ENCODE data around the gene ROCK2.

The ROCK2 gene

GRCh38 chr2:11175293-11175795, 169.1 kb downstream of the ROCK2 start:
- TF ChIP-seq CTCF (conservative IDR thresholded peaks at IDR 0.05; ENCODE audit: low read length) = no peak
- TF ChIP-seq EZH2phosphoT487 (IDR thresholded peaks at IDR 0.05; ENCODE audit: borderline replicate concordance) = no peak
- Histone ChIP-seq H3K9me3 (ENCODE audit: insufficient read depth, low read depth, low read length) (no peaks in the 10 kb centered on the region), H4K20me1 (ENCODE audit: insufficient read depth, low read length, poor library complexity, severe bottlenecking) (no peaks in the 10 kb centered on the region), H3K4me3 (ENCODE audit: low read length, poor library complexity, severe bottlenecking) (peak overlapping the region; percentile 5), H3F3A (ENCODE audit: low read depth) (0 out of 2 replicates have a peak, but pooled peaks cover 4% of the 10 kb centered on the region), H3K4me1 (ENCODE audit: insufficient read depth, low read length, poor library complexity, severe bottlenecking) (peaks cover 14% of the 10 kb centered on the region), H3K36me3 (ENCODE audit: insufficient read depth, low read length) (no peaks in the 10 kb centered on the region), H3K79me2 (ENCODE audit: insufficient read depth, low read length) (no peaks in the 10 kb centered on the region), H3K9ac (ENCODE audit: low read depth, low read length, poor library complexity, severe bottlenecking) (no peak overlapping the region), H2AFZ (ENCODE audit: low read length) (no peak overlapping the region), H3K9me2 (replicated peaks; ENCODE audit: low read depth, low read length) (no peaks in the 10 kb centered on the region), H3K4me2 (ENCODE audit: low read depth, low read length, poor library complexity, severe bottlenecking) (peak overlapping the region; percentile 55), H3K27me3 (ENCODE audit: insufficient read depth, low read length, poor library complexity, severe bottlenecking) (no peaks in the 10 kb centered on the region)

GRCh38 chr2:11174222-11174621, 170.2 kb downstream of the ROCK2 start:
- Histone ChIP-seq H3K9me3 (ENCODE audit: insufficient read depth, low read depth, low read length) (no peaks in the 10 kb centered on the region), H3K4me3 (ENCODE audit: low read length, poor library complexity, severe bottlenecking) (no peak overlapping the region), H3K9ac (ENCODE audit: low read depth, low read length, poor library complexity, severe bottlenecking) (no peak overlapping the region), H3F3A (ENCODE audit: low read depth) (0 out of 2 replicates have a peak, but pooled peaks cover 4% of the 10 kb centered on the region), H3K36me3 (ENCODE audit: insufficient read depth, low read length) (no peaks in the 10 kb centered on the region), H3K9me2 (replicated peaks; ENCODE audit: low read depth, low read length) (no peaks in the 10 kb centered on the region), H3K4me1 (ENCODE audit: insufficient read depth, low read length, poor library complexity, severe bottlenecking) (peaks cover 14% of the 10 kb centered on the region), H4K20me1 (ENCODE audit: insufficient read depth, low read length, poor library complexity, severe bottlenecking) (no peaks in the 10 kb centered on the region), H3K27me3 (ENCODE audit: insufficient read depth, low read length, poor library complexity, severe bottlenecking) (no peaks in the 10 kb centered on the region), H3K79me2 (ENCODE audit: insufficient read depth, low read length) (no peaks in the 10 kb centered on the region), H2AFZ (ENCODE audit: low read length) (no peak overlapping the region), H3K4me2 (ENCODE audit: low read depth, low read length, poor library complexity, severe bottlenecking) (no peak overlapping the region)
- TF ChIP-seq CTCF (conservative IDR thresholded peaks at IDR 0.05; ENCODE audit: low read length) = no peak
- TF ChIP-seq EZH2phosphoT487 (IDR thresholded peaks at IDR 0.05; ENCODE audit: borderline replicate concordance) = no peak

DNA sequence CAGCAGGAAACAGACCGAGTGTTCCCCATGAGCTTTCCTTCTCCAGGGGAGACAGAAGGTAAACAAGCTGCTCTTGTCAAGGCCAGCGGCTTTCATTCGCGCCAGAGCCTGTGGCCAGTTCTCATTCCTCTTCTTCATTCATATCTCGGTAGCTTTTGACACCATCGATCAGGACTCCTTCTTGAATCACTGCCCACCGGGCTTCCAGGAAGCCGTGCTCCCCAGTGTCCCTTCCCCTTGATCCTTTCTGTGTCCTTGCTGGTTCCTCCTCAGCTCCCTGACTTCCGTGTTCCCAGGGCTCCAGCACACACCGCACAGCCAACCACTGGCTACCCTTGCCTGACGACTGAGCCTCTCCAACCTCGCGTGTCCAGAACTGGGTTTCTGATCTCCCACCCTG, 175.1 kb downstream of the ROCK2 start:
- Histone ChIP-seq H3F3A (ENCODE audit: low read depth) (no peaks in the 10 kb centered on the region), H3K27me3 (ENCODE audit: insufficient read depth, low read length, poor library complexity, severe bottlenecking) (no peaks in the 10 kb centered on the region), H4K20me1 (ENCODE audit: insufficient read depth, low read length, poor library complexity, severe bottlenecking) (no peaks in the 10 kb centered on the region), H3K9me2 (replicated peaks; ENCODE audit: low read depth, low read length) (no peaks in the 10 kb centered on the region), H2AFZ (ENCODE audit: low read length) (no peak overlapping the region), H3K79me2 (ENCODE audit: insufficient read depth, low read length) (no peaks in the 10 kb centered on the region), H3K36me3 (ENCODE audit: insufficient read depth, low read length) (no peaks in the 10 kb centered on the region), H3K4me2 (ENCODE audit: low read depth, low read length, poor library complexity, severe bottlenecking) (no peak overlapping the region), H3K9ac (ENCODE audit: low read depth, low read length, poor library complexity, severe bottlenecking) (no peak overlapping the region), H3K4me1 (ENCODE audit: insufficient read depth, low read length, poor library complexity, severe bottlenecking) (no peaks in the 10 kb centered on the region), H3K9me3 (ENCODE audit: insufficient read depth, low read depth, low read length) (no peaks in the 10 kb centered on the region), H3K4me3 (ENCODE audit: low read length, poor library complexity, severe bottlenecking) (no peak overlapping the region)
- TF ChIP-seq CTCF (conservative IDR thresholded peaks at IDR 0.05; ENCODE audit: low read length) (no peak), EZH2phosphoT487 (IDR thresholded peaks at IDR 0.05; ENCODE audit: borderline replicate concordance) (no peak)

Measured in Loucy (cell line).